Activated T-cell treated with anti-CD3 and anti-CD28 coated beads, Interleukin-2, amount 50 U/mL, for 72 hours (primary cell): Measurements from ENCODE around the gene IGF2BP3. TPM values are rescaled to one million over a fixed set of nuclear protein-coding genes. Genes with fewer than 3 reads are reported as not detected.

Experiments
- ATAC-seq, 2 donors: fragments of 150-1000 bp; cut with Tn5 transposase; replicated peaks in 1 of 2; 2 replicates each; pipeline ENCODE4 v1.10.0; 2021; ENCODE audit warnings: moderate library complexity in 2 of 2, mild to moderate bottlenecking in 1 of 2
- DNase-seq, 2 donors: peaks; one replicate each; pipeline ENCODE4 v3.0.0; 2021 to 2022; ENCODE audit warnings: mixed read lengths in 1 of 2
- H3K27ac Mint-ChIP-seq: one replicate; pipeline ENCODE4 v1.8.0; 2022; ENCODE audit warnings: mild to moderate bottlenecking, moderate library complexity, mixed read lengths
- H3K27me3 Mint-ChIP-seq: one replicate; pipeline ENCODE4 v1.8.0; 2022; ENCODE audit warnings: low read depth, mixed read lengths
- H3K36me3 Mint-ChIP-seq, 2 donors: one replicate each; pipeline ENCODE4 v1.8.0; 2022; ENCODE audit warnings: mixed read lengths in 2 of 2, mild to moderate bottlenecking in 1 of 2; ENCODE audit not compliant: insufficient read depth in 2 of 2
- H3K4me1 Mint-ChIP-seq: one replicate; pipeline ENCODE4 v1.8.0; 2022; ENCODE audit warnings: low read depth, mixed read lengths
- H3K4me3 Mint-ChIP-seq, 2 donors: one replicate each; pipeline ENCODE4 v1.8.0; 2022; ENCODE audit warnings: mild to moderate bottlenecking in 2 of 2, mixed read lengths in 2 of 2, moderate library complexity in 2 of 2
- H3K9me3 Mint-ChIP-seq, 2 donors: one replicate each; pipeline ENCODE4 v1.8.0; 2022; ENCODE audit warnings: mixed read lengths in 2 of 2
- total RNA-seq, 2 donors: library from RNA; stranded (reverse); gene quantifications; one replicate each; pipeline ENCODE4 v1.2.3, GENCODE V29; 2022

IGF2BP3 gene
- total RNA-seq, 2 donors from 2014 or later, result 2.0 to 2.6 TPM

GRCh38 chr7:23468526-23469149 is 1.7 kb downstream of the IGF2BP3 start:
- Mint-ChIP-seq H3K27me3 (peaks cover 84% of the 10 kb centered on the region), H3K36me3 (peaks cover 3 to 4% of the 10 kb centered on the region in 2 donors), H3K9me3 (no peaks in the 10 kb centered on the region), H3K27ac (no peak overlapping the region), H3K4me3 (peak overlapping the region; percentile 82 to 83), H3K4me1 (peaks cover 43% of the 10 kb centered on the region)
- DNase-seq, result peak; percentile 25 to 33
- ATAC-seq, result peak; percentile 1

GRCh38 chr7:23467806-23468525 is 2.3 kb downstream of the IGF2BP3 start:
- peaks cover 84% of the 10 kb centered on the region for H3K27me3 Mint-ChIP-seq

GRCh38 chr7:23467291-23467805 is 2.9 kb downstream of the IGF2BP3 start:
- no peak for ATAC-seq
- Mint-ChIP-seq H3K4me1 (peaks cover 45% of the 10 kb centered on the region), H3K4me3 (peak overlapping the region; percentile 82 to 83), H3K36me3 (peaks cover 3% of the 10 kb centered on the region in 2 donors), H3K9me3 (no peaks in the 10 kb centered on the region), H3K27ac (no peak overlapping the region), H3K27me3 (peaks cover 84% of the 10 kb centered on the region)
- DNase-seq, result no peak

More at GRCh38 chr7:23467806-23468525, 2.3 kb downstream of the IGF2BP3 start:
- Mint-ChIP-seq H3K4me1 (peaks cover 42% of the 10 kb centered on the region), H3K27ac (no peak overlapping the region), H3K36me3 (peaks cover 3% of the 10 kb centered on the region in 2 donors), H3K4me3 (peak overlapping the region; percentile 82 to 83), H3K9me3 (no peaks in the 10 kb centered on the region)
- peak; percentile 16 to 18 for ATAC-seq
- peak; percentile 25 to 26 for DNase-seq

GRCh38 chr7:23462846-23463245 is 7.4 kb downstream of the IGF2BP3 start:
- H3K4me3 Mint-ChIP-seq, result no peak overlapping the region
- no peaks in the 10 kb centered on the region for H3K9me3 Mint-ChIP-seq
- H3K4me1 Mint-ChIP-seq, result peaks cover 16% of the 10 kb centered on the region
- H3K36me3 Mint-ChIP-seq, result no peaks in the 10 kb centered on the region
- peak; percentile 52 to 59 for ATAC-seq
- peaks cover 87% of the 10 kb centered on the region for H3K27me3 Mint-ChIP-seq
- H3K27ac Mint-ChIP-seq, result no peak overlapping the region
- DNase-seq, result peak in 1 of 2 donors; percentile 8

GRCh38 chr7:23458044-23458443 is 12.2 kb downstream of the IGF2BP3 start:
- H3K27me3 Mint-ChIP-seq, result peaks cover 68% of the 10 kb centered on the region
- no peak for DNase-seq
- no peaks in the 10 kb centered on the region for H3K36me3 Mint-ChIP-seq
- peaks cover 3% of the 10 kb centered on the region for H3K4me1 Mint-ChIP-seq
- H3K27ac Mint-ChIP-seq, result no peak overlapping the region
- H3K9me3 Mint-ChIP-seq, result no peaks in the 10 kb centered on the region
- no peak overlapping the region for H3K4me3 Mint-ChIP-seq
- ATAC-seq, result no peak

GRCh38 chr7:23456093-23456492 is 14.2 kb downstream of the IGF2BP3 start:
- no peaks in the 10 kb centered on the region for H3K36me3 Mint-ChIP-seq
- no peak overlapping the region for H3K27ac Mint-ChIP-seq
- no peaks in the 10 kb centered on the region for H3K9me3 Mint-ChIP-seq
- H3K4me3 Mint-ChIP-seq, result no peak overlapping the region
- H3K4me1 Mint-ChIP-seq, result no peaks in the 10 kb centered on the region
- ATAC-seq (no peak), DNase-seq (no peak)
- H3K27me3 Mint-ChIP-seq, result peaks cover 48% of the 10 kb centered on the region

- ATAC-seq (no peak), DNase-seq (no peak)
- Mint-ChIP-seq H3K4me3 (no peak overlapping the region), H3K27me3 (peaks cover 39% of the 10 kb centered on the region), H3K27ac (no peak overlapping the region), H3K9me3 (no peaks in the 10 kb centered on the region), H3K36me3 (no peaks in the 10 kb centered on the region), H3K4me1 (no peaks in the 10 kb centered on the region)
These were observed 15.3 kb downstream of the IGF2BP3 start for GRCh38 chr7:23454881-23455526.

GRCh38 chr7:23450518-23450917 is 19.8 kb downstream of the IGF2BP3 start:
- H3K4me1 Mint-ChIP-seq, result no peaks in the 10 kb centered on the region
- peaks cover 50% of the 10 kb centered on the region for H3K27me3 Mint-ChIP-seq
- H3K36me3 Mint-ChIP-seq, result no peaks in the 10 kb centered on the region
- no peak overlapping the region for H3K4me3 Mint-ChIP-seq
- H3K9me3 Mint-ChIP-seq, result no peaks in the 10 kb centered on the region
- no peak overlapping the region for H3K27ac Mint-ChIP-seq
- ATAC-seq, result no peak
- DNase-seq, result peak in 1 of 2 donors; percentile 13

- ATAC-seq (no peak), DNase-seq (no peak)
- no peaks in the 10 kb centered on the region for H3K4me1 Mint-ChIP-seq
- H3K27me3 Mint-ChIP-seq, result peaks cover 44% of the 10 kb centered on the region
- no peak overlapping the region for H3K27ac Mint-ChIP-seq
- H3K9me3 Mint-ChIP-seq, result no peaks in the 10 kb centered on the region
- H3K36me3 Mint-ChIP-seq, result no peaks in the 10 kb centered on the region
- no peak overlapping the region for H3K4me3 Mint-ChIP-seq
These were observed 20.4 kb downstream of the IGF2BP3 start for GRCh38 chr7:23449941-23450340.

GRCh38 chr7:23445326-23445725 is 25.0 kb downstream of the IGF2BP3 start:
- Mint-ChIP-seq H3K9me3 (no peaks in the 10 kb centered on the region), H3K27me3 (peaks cover 39% of the 10 kb centered on the region), H3K4me1 (no peaks in the 10 kb centered on the region), H3K4me3 (no peak overlapping the region), H3K27ac (no peak overlapping the region), H3K36me3 (no peaks in the 10 kb centered on the region)
- ATAC-seq, result peak; percentile 52 to 76
- no peak for DNase-seq

GRCh38 chr7:23443974-23444373 is 26.3 kb downstream of the IGF2BP3 start:
- DNase-seq (no peak), ATAC-seq (no peak)
- Mint-ChIP-seq H3K4me1 (no peaks in the 10 kb centered on the region), H3K9me3 (no peaks in the 10 kb centered on the region), H3K27me3 (peaks cover 36% of the 10 kb centered on the region), H3K4me3 (no peak overlapping the region), H3K36me3 (no peaks in the 10 kb centered on the region), H3K27ac (no peak overlapping the region)

GRCh38 chr7:23438171-23438570 is 32.1 kb downstream of the IGF2BP3 start:
- ATAC-seq (no peak), DNase-seq (no peak)
- H3K27ac Mint-ChIP-seq, result no peak overlapping the region
- H3K4me1 Mint-ChIP-seq, result no peaks in the 10 kb centered on the region
- H3K27me3 Mint-ChIP-seq, result peaks cover 16% of the 10 kb centered on the region
- no peaks in the 10 kb centered on the region for H3K36me3 Mint-ChIP-seq
- no peak overlapping the region for H3K4me3 Mint-ChIP-seq
- H3K9me3 Mint-ChIP-seq, result no peaks in the 10 kb centered on the region
